ENCODE data around the gene ADAMTSL4. TPM values are rescaled to one million over a fixed set of nuclear protein-coding genes. Genes with fewer than 3 reads are reported as not detected.

ADAMTSL4 gene
- total RNA-seq, 3 donors from 2014 or later = 3.4 to 37.1 (median 10.2) TPM

DNA sequence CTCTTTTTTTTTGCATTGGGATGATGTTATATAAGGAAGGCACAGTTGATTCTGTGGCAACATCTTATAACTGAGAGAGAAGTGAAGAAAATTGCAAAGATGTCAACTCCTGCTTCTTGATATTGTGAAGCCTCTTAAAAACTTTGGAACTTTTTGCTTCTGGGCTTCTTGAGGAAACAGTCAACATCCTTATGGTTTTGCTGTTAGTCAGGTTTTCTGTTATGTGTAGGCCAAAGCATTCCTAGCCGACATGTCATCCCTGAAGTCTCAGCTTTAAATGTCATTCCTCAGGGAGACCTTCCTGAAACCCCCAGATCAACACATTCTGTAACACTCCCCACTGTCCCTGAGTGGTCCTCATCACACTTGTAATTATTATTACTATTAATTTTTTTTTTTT lies 21.0 kb upstream of the ADAMTSL4 start:
- Histone ChIP-seq H3K4me3 (no peak overlapping the region), H3K36me3 (ENCODE audit: low read depth) (no peaks in the 10 kb centered on the region), H3K4me1 (ENCODE audit: low read depth) (peaks cover 13% of the 10 kb centered on the region), H3K9me3 (no peaks in the 10 kb centered on the region)
- ATAC-seq (no peak), DNase-seq (no peak)
- TF ChIP-seq, protein P1, sequence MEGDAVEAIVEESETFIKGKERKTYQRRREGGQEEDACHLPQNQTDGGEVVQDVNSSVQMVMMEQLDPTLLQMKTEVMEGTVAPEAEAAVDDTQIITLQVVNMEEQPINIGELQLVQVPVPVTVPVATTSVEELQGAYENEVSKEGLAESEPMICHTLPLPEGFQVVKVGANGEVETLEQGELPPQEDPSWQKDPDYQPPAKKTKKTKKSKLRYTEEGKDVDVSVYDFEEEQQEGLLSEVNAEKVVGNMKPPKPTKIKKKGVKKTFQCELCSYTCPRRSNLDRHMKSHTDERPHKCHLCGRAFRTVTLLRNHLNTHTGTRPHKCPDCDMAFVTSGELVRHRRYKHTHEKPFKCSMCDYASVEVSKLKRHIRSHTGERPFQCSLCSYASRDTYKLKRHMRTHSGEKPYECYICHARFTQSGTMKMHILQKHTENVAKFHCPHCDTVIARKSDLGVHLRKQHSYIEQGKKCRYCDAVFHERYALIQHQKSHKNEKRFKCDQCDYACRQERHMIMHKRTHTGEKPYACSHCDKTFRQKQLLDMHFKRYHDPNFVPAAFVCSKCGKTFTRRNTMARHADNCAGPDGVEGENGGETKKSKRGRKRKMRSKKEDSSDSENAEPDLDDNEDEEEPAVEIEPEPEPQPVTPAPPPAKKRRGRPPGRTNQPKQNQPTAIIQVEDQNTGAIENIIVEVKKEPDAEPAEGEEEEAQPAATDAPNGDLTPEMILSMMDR (IDR thresholded peaks at IDR 0.05) = no peak
- intact Hi-C loops (cut with DNase I, micrococcal nuclease) = no loop called here

DNA sequence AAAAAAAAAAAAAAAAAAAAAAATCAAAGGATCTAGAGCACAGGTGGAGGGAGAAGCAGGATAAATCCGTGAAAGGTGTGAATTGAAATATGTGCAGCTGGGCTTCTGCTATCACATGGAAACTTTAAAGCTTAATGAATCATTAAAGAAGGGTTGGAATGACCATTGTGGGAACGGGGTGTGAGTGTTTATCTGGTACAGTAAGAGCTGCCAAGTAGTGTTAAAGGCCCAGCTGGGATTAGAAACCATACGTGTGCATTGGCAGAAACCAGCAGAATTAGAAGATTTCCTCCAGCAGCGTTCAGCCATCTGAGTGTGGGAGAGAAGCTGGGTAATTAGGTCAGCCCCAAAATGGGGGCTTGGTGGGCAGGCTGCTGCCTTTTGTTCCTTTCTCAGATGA lies 20.2 kb upstream of the ADAMTSL4 start:
- intact Hi-C loops (cut with DNase I, micrococcal nuclease) = no loop called here
- peak; percentile 71 for ATAC-seq
- Histone ChIP-seq H3K9me3 (no peaks in the 10 kb centered on the region), H3K4me3 (no peak overlapping the region), H3K36me3 (ENCODE audit: low read depth) (no peaks in the 10 kb centered on the region), H3K4me1 (ENCODE audit: low read depth) (peaks cover 20% of the 10 kb centered on the region)
- TF ChIP-seq, protein P1 (IDR thresholded peaks at IDR 0.05) = no peak
- peak in 1 of 3 donors; percentile 56 for DNase-seq

DNA sequence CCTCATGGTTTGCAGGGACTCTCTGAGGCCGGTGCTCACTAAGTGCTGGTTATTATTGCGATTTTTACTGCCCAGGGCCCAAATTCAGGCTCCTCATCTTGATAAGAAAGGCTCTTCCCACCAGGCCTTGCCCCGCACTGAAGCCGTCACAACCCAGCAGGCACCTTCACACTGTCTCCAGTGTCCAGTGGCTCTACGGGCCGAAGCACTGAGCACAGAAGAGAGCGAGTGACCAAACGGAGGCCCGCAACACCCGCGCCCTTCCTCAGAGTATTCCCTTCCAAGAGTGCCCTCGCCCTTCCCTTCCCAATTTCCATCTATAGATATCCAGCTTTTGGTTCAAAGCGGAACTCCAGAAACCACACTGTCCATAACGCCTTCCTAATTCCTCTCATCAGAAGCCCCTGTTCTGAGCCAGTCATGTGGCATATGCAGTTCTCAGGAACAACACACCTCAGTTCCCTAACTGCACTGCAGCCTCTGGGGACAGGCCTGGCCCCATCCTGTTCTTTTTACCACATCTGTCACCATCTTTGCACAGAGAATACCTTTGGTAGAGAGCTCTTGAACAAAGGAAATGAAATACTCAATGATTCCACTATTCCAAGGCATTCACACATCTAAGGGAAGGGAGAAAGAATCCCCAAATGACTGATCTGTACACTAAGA lies 18.6 kb upstream of the ADAMTSL4 start:
- TF ChIP-seq, protein P1 (IDR thresholded peaks at IDR 0.05) = no peak
- H3K36me3 ChIP-seq (ENCODE audit: low read depth) = no peaks in the 10 kb centered on the region
- H3K4me1 ChIP-seq (ENCODE audit: low read depth) = peaks cover 22% of the 10 kb centered on the region
- intact Hi-C loops (cut with DNase I, micrococcal nuclease) = no loop called here
- no peak for ATAC-seq
- no peaks in the 10 kb centered on the region for H3K9me3 ChIP-seq
- no peak overlapping the region for H3K4me3 ChIP-seq
- DNase-seq = no peak

DNA sequence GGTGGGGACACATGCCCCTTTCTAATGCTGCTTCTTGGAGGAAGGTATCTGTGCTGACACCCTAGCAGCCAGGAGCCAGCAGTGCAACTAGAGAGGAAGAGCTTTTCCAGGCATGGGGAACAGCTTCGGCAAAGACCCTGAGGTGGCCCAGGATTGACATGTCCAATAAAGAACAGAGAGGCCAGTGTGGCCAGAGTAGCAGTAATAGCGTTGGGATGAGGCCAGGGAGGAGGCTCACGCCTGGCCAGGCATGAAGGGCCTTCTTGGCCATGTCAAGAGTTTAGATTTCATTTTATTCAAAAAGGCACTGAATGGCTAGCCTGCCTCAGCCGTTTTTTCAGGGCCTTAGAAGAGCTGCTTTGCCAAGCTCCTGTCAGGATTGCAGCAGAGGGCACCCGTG lies 16.3 kb upstream of the ADAMTSL4 start:
- TF ChIP-seq, protein P1 (IDR thresholded peaks at IDR 0.05) = no peak
- Histone ChIP-seq H3K9me3 (no peaks in the 10 kb centered on the region), H3K36me3 (ENCODE audit: low read depth) (no peaks in the 10 kb centered on the region), H3K4me1 (ENCODE audit: low read depth) (peaks cover 22% of the 10 kb centered on the region), H3K4me3 (no peak overlapping the region)
- ATAC-seq = no peak
- intact Hi-C loops (cut with DNase I, micrococcal nuclease) = no loop called here
- DNase-seq = no peak

DNA sequence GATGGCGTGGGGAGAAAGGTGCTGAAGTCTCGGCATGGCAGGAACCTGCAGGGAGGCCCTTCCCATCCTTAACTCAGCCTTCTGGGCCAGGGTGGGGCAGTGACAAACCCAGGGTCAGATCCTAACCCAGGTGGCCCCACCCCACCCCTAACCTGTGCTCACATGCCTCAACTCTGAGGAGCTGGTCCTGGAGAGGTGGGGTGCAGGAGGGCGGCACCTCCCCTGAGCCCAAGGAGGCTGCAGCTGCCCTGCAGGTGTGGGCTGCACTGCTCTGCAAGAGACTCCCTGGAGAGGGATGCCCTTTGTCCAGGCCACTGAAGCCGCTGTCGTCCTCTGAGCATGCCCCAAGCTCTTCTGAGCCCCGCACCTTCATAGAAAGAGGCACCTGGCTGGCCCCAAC lies 15.2 kb upstream of the ADAMTSL4 start:
- no peak for ATAC-seq
- TF ChIP-seq, protein P1 (IDR thresholded peaks at IDR 0.05) = no peak

More for the DNA sequence above, 15.2 kb upstream of the ADAMTSL4 start:
- H3K9me3 ChIP-seq = no peaks in the 10 kb centered on the region
- H3K36me3 ChIP-seq (ENCODE audit: low read depth) = no peaks in the 10 kb centered on the region
- intact Hi-C loops (cut with DNase I, micrococcal nuclease) = no loop called here
- H3K4me3 ChIP-seq = no peak overlapping the region
- DNase-seq = peak in 1 of 3 donors; percentile 32
- H3K4me1 ChIP-seq (ENCODE audit: low read depth) = peaks cover 18% of the 10 kb centered on the region
